ENCODE data around the gene RABL6. TPM values are rescaled to one million over a fixed set of nuclear protein-coding genes. Genes with fewer than 3 reads are reported as not detected.
A peak's percentile ranks its signal among the peaks of the same experiment; 100 is the strongest.

Gene RABL6
- total RNA-seq, 1 donor from 2014 or later: 64.1 TPM

DNA sequence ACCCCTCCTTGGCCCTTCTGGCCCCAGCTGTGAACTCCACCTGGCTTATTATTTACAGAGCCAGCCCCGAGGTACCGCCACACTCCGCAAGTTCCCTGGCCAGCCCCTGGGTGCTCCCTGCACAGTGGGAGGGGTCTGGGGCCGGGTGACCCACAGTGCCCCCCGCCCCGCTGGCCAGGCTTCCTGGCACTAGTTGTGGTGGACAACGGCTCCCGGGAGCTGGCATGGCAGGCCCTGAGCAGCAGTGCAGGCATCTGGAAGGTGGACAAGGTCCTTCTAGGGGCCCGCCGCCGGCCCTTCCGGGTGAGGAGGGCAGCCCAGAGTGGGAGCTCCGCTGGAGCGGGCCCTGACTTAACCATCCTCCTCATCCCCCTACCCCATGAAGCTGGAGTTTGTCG lies 48.3 kb downstream of the RABL6 start:
- peak; percentile 12 for DNase-seq
- intact Hi-C loops (cut with micrococcal nuclease): no loop called here

DNA sequence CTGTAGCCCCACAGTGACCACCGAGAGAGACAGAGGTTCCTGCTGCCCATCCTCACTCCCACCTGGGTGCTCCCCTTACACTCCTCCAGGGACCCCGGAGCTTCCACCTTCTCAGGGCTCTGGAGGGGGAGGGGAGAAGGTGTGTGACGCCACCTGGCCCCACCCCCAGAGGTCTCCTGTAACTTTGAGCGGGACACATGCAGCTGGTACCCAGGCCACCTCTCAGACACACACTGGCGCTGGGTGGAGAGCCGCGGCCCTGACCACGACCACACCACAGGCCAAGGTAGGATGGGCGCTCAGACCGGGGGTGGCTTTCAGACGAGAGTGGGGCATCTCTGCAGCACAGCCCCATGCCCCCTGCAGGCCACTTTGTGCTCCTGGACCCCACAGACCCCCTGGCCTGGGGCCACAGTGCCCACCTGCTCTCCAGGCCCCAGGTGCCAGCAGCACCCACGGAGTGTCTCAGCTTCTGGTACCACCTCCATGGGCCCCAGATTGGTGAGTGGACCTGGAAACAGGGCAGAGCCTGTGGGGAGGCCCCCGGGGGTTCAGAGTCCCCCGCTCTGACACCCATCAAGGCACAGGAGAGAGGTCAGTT lies 48.9 kb downstream of the RABL6 start:
- H3K4me1 ChIP-seq: peaks cover 32% of the 10 kb centered on the region
- TF ChIP-seq, protein P1, sequence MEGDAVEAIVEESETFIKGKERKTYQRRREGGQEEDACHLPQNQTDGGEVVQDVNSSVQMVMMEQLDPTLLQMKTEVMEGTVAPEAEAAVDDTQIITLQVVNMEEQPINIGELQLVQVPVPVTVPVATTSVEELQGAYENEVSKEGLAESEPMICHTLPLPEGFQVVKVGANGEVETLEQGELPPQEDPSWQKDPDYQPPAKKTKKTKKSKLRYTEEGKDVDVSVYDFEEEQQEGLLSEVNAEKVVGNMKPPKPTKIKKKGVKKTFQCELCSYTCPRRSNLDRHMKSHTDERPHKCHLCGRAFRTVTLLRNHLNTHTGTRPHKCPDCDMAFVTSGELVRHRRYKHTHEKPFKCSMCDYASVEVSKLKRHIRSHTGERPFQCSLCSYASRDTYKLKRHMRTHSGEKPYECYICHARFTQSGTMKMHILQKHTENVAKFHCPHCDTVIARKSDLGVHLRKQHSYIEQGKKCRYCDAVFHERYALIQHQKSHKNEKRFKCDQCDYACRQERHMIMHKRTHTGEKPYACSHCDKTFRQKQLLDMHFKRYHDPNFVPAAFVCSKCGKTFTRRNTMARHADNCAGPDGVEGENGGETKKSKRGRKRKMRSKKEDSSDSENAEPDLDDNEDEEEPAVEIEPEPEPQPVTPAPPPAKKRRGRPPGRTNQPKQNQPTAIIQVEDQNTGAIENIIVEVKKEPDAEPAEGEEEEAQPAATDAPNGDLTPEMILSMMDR (IDR thresholded peaks at IDR 0.05; ENCODE audit: borderline replicate concordance): no peak
- H3K27ac ChIP-seq (replicated peaks): no peak overlapping the region
- no peaks in the 10 kb centered on the region for H3K27me3 ChIP-seq (ENCODE audit: low read depth)
- intact Hi-C loops (cut with micrococcal nuclease): no loop called here
- H3K9me3 ChIP-seq (replicated peaks): no peaks in the 10 kb centered on the region
- peak; percentile 13 for DNase-seq
- peaks cover 15% of the 10 kb centered on the region for H3K36me3 ChIP-seq
- no peak overlapping the region for H3K4me3 ChIP-seq

More for the DNA sequence above, 48.3 kb downstream of the RABL6 start:
- Histone ChIP-seq H3K9me3 (replicated peaks) (no peaks in the 10 kb centered on the region), H3K4me3 (no peak overlapping the region), H3K4me1 (peaks cover 38% of the 10 kb centered on the region), H3K27me3 (ENCODE audit: low read depth) (no peaks in the 10 kb centered on the region), H3K27ac (replicated peaks) (no peak overlapping the region), H3K36me3 (peaks cover 15% of the 10 kb centered on the region)
- TF ChIP-seq, protein P1 (IDR thresholded peaks at IDR 0.05; ENCODE audit: borderline replicate concordance): no peak

DNA sequence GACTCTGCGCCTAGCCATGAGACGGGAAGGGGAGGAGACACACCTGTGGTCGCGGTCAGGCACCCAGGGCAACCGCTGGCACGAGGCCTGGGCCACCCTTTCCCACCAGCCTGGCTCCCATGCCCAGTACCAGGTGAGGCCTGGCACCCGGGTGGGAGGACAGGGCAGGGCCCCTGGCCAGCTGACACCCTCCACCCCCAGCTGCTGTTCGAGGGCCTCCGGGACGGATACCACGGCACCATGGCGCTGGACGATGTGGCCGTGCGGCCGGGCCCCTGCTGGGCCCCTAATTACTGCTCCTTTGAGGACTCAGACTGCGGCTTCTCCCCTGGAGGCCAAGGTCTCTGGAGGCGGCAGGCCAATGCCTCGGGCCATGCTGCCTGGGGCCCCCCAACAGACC lies 49.4 kb downstream of the RABL6 start:
- Histone ChIP-seq H3K27ac (replicated peaks) (no peak overlapping the region), H3K9me3 (replicated peaks) (no peaks in the 10 kb centered on the region), H3K4me3 (no peak overlapping the region), H3K27me3 (ENCODE audit: low read depth) (no peaks in the 10 kb centered on the region), H3K36me3 (peaks cover 18% of the 10 kb centered on the region), H3K4me1 (peaks cover 27% of the 10 kb centered on the region)
- DNase-seq: peak; percentile 12
- intact Hi-C loops (cut with micrococcal nuclease): no loop called here
- TF ChIP-seq, protein P1 (IDR thresholded peaks at IDR 0.05; ENCODE audit: borderline replicate concordance): no peak

DNA sequence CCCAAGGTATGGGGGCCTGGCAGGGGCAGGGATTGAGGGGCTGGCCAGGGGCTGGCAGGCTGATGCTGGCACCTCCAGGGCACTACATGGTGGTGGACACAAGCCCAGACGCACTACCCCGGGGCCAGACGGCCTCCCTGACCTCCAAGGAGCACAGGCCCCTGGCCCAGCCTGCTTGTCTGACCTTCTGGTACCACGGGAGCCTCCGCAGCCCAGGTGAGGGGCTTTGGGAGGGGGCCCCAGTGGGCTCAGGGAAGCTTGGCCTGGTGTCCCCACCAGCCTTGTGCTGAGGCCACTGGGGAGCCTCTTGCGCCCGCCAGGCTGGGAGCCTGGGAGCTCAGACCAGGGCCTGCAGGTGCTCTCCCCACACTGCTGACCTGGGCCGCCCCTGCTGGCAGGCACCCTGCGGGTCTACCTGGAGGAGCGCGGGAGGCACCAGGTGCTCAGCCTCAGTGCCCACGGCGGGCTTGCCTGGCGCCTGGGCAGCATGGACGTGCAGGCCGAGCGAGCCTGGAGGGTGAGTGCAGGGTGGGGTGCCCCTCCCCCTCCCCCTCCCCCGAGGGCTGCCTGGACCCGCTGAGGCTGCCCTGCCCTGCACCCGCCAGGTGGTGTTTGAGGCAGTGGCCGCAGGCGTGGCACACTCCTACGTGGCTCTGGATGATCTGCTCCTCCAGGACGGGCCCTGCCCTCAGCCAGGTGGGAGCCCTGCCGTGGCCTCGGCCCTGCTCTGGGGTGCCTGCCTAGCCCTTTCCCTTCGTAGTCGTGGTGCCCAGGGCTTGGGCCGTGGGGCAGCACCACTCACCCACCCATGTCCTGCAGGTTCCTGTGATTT lies 50.0 kb downstream of the RABL6 start:
- peaks cover 26% of the 10 kb centered on the region for H3K4me1 ChIP-seq
- peaks cover 24% of the 10 kb centered on the region for H3K36me3 ChIP-seq
- no peak overlapping the region for H3K27ac ChIP-seq (replicated peaks)
- intact Hi-C loops (cut with micrococcal nuclease): no loop called here
- peak; percentile 14 for DNase-seq
- no peaks in the 10 kb centered on the region for H3K27me3 ChIP-seq (ENCODE audit: low read depth)
- TF ChIP-seq, protein P1 (IDR thresholded peaks at IDR 0.05; ENCODE audit: borderline replicate concordance): no peak
- H3K9me3 ChIP-seq (replicated peaks): no peaks in the 10 kb centered on the region
- H3K4me3 ChIP-seq: no peak overlapping the region

DNA sequence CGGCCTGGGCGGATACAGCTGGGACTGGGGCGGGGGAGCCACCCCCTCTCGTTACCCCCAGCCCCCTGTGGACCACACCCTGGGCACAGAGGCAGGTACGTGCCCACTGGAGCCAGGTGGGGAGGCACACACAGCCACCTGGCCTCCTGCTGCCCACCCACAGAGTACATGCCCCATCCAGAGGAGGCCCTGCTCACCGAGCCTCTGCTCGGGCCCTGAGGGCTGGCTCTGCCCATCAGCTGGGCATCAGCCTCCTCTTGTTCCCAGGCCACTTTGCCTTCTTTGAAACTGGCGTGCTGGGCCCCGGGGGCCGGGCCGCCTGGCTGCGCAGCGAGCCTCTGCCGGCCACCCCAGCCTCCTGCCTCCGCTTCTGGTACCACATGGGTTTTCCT lies 50.7 kb downstream of the RABL6 start:
- no peaks in the 10 kb centered on the region for H3K9me3 ChIP-seq (replicated peaks)
- intact Hi-C loops (cut with micrococcal nuclease): no loop called here
- TF ChIP-seq, protein P1 (IDR thresholded peaks at IDR 0.05; ENCODE audit: borderline replicate concordance): no peak
- H3K27me3 ChIP-seq (ENCODE audit: low read depth): no peaks in the 10 kb centered on the region
- H3K4me3 ChIP-seq: no peak overlapping the region
- H3K4me1 ChIP-seq: peaks cover 28% of the 10 kb centered on the region
- DNase-seq: no peak
- H3K36me3 ChIP-seq: peaks cover 31% of the 10 kb centered on the region
- peak overlapping the region; percentile 63 for H3K27ac ChIP-seq (replicated peaks)

All from left ventricle myocardium inferior (tissue), 1 donor.